ELF-1 (cell line): ENCODE results near the gene GNPDA1.

Experiments used
- DNase-seq: peaks from one replicate; pipeline ENCODE4 v3.0.0-alpha.2; 2016; ENCODE audit warnings: low read depth, low spot score

Gene GNPDA1

GRCh38 chr5:142023836-142024235 lies 11.0 kb upstream of the GNPDA1 start:
- DNase-seq, result no peak

GRCh38 chr5:142020122-142020659 lies 7.4 kb upstream of the GNPDA1 start:
- no peak for DNase-seq

GRCh38 chr5:142017832-142018427 lies 5.1 kb upstream of the GNPDA1 start:
- DNase-seq, result no peak

- DNase-seq, result no peak
Measured at GRCh38 chr5:142016556-142016955, 3.7 kb upstream of the GNPDA1 start.

- DNase-seq, result no peak
Measured at GRCh38 chr5:142015781-142016533, 3.1 kb upstream of the GNPDA1 start.

- DNase-seq, result peak; percentile 44
Measured at GRCh38 chr5:142014911-142015584, 2.2 kb upstream of the GNPDA1 start.

GRCh38 chr5:142013734-142014521 lies 1.1 kb upstream of the GNPDA1 start:
- DNase-seq, result no peak

- peak; percentile 82 for DNase-seq
Measured at GRCh38 chr5:142012186-142012785, 541 bp downstream of the GNPDA1 start.

- no peak for DNase-seq
Measured at GRCh38 chr5:142011572-142012185, 1.1 kb downstream of the GNPDA1 start.

- no peak for DNase-seq
Measured at GRCh38 chr5:142009886-142010285, 2.9 kb downstream of the GNPDA1 start.

GRCh38 chr5:142008813-142009212 lies 4.0 kb downstream of the GNPDA1 start:
- DNase-seq, result no peak

GRCh38 chr5:142007237-142007544 lies 5.6 kb downstream of the GNPDA1 start:
- no peak for DNase-seq

GRCh38 chr5:142006363-142007236 lies 6.2 kb downstream of the GNPDA1 start:
- DNase-seq, result no peak

GRCh38 chr5:142003266-142003800 lies 9.5 kb downstream of the GNPDA1 start:
- DNase-seq, result no peak

GRCh38 chr5:142000704-142001484 lies 11.9 kb downstream of the GNPDA1 start:
- peak; percentile 54 for DNase-seq

GRCh38 chr5:142000173-142000572 lies 12.7 kb downstream of the GNPDA1 start:
- DNase-seq, result no peak

GRCh38 chr5:141997358-141997960 lies 15.4 kb downstream of the GNPDA1 start:
- DNase-seq, result no peak

- no peak for DNase-seq
Measured at GRCh38 chr5:141995656-141996055, 17.2 kb downstream of the GNPDA1 start.
